NCI-H2171 treated with DMSO at 0.1 percent for 48 hours (cell line): ENCODE measurements around the gene POLR3K.
A peak's percentile ranks its signal among the peaks of the same experiment; 100 is the strongest.
"Not testable (repeated sequence)": the region's sequence is repeated elsewhere in the genome, so short reads cannot be mapped to it uniquely, and the experiment has no call there.

Experiments
- DNase-seq: peaks from one replicate; lab custom pipeline; 2025; lab: John Stamatoyannopoulos, UW

The POLR3K gene

DNA sequence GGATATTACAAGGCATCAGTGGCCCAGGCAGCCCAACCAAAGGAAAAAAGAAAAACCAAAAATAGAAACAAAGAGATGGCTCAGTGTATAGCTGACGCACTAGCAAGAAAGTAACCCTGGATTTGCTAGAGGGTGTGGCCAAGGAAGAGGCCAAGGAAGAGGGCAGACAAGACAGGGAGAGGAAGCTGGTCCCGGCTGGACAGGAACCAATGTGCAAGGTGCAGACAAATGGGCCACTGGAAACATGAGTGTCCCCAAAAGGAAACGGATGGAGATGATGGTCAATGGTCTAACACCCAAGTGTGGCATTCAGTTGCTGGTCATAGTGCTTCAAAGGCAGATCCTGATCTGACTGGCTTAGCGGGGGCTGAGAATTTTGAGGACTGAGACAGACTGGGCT, 10.7 kb downstream of the POLR3K start:
- no peak for DNase-seq

DNA sequence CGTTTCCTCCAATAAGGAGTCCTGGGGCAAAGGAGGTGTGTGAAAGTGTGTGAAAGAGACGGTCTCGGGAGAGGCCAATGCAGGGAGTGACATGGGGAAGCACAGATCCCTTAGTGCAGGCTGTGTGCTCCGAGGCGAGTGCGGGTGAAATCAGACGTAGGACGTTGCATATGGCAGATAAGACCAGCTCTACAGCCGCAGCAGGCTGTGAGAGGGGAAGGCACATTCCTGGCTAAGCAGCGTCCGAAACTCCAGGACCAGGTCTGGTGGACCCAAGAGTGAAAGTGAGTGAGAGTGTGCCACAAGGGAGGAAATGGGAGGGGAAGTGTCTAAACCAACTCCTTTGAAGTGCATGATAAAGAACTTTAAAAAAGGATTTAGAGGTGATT, 11.3 kb downstream of the POLR3K start:
- no peak for DNase-seq

DNA sequence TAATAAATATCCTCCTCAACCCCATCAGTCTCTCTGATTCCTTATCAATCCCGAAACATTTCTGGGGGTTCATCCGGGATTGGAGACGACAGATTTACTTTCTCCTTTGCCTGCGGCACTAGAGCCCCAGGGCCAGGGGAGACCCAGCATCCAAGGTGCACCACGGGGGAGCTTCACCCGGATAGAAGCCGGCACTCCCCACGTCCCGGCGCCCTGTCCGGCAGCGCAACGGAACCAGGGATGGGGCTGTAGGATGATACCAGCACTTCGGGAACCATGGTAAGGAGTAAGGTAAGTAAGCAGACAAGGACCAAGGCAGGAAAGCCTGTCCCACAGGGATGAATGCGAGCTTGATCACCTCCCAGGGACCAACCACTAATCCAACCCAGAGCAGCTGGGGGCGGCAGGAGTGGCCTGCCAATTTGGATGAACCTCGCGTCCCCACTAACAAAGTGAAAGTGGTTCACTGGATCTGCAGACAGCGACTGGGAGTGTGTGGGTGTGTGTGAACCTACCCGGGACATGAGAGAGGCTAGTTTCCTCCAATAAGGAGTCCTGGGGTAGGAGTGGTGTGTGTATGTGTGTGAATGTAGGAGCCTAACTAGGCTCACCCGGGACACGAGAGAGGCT, 11.9 kb downstream of the POLR3K start:
- DNase-seq, result no peak

DNA sequence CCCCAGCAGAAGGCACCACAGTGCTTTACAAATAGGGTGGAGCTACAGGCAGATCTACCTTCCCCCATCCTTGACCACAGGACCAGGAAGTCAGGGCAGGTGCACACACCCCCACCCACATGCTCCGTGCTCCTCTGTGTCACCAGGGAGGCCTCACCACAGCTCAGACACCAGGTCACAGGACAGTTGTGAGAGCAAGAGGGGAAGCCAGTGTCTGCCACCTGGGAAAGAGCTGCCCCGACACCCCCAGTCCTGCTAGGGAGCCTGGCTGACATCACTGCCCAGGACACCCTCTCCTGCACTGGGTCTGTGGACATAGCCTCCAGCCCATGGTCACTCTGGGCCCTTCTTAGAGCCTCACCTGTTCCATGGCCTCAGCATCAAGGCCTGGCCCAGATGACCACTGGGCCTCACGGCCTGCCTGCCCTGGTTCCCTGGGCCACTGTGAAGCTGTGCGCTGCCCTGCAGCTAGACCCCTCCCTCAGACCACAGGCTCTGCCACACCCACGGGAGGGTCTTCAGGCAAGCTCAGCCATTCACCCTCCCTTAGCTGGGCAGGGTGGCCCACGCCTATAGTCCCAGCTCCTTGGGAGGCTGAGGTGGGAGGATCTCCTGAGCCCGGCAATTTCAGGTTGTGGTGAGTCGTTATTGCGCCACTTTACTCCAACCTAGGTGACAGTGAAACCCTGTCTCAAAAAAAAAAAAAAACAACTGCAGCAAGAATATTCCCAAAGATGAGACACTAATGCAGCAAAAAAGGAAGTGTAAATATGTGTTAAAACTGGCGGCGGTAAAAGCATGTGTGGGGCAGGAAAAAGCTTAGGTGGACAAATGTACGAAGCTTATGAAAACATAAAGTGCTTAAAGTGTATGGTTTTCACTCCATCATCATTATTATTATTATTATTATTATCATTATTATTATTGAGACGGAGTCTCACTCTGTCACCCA, 14.2 kb downstream of the POLR3K start:
- DNase-seq, result no peak

DNA sequence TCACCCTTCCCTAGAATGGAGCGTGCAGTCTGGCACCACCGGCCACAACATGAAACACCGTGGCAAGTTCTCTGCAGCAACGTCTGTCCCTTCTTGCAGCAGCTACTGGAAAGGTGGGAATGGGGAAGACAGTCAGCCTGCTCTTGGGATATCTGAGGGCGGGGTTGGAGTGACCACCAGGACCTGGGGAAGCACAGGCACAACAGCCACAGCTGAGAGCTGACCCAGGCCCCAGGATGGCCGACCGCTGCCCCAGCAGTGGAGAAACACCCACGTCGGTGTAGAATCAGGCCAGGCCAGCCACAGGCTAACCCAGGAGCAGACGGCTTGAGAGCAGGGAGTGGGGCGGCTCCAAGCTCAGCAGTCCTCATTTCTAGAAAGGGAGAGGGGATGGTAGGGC, 15.2 kb downstream of the POLR3K start:
- not testable (repeated sequence) for DNase-seq

DNA sequence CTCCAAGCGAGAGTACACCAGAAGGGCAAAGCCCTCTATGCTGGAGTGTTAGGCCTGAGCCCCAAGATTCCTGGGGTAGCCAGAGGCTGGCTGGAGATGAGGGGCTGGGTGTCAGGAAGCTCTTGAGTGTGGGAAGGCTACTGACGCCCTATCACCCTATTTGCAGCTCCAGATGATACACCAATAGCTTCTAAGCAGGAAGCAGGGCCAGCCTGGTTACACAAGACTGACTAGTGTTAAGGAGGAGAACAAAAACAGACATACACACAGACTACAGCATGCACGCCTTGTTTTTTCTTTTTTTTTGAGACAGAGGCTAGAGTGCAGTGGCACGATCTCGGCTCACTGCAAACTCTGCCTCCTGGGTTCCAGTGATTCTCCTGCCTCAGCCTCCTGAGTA, 15.9 kb downstream of the POLR3K start:
- DNase-seq, result no peak

DNA sequence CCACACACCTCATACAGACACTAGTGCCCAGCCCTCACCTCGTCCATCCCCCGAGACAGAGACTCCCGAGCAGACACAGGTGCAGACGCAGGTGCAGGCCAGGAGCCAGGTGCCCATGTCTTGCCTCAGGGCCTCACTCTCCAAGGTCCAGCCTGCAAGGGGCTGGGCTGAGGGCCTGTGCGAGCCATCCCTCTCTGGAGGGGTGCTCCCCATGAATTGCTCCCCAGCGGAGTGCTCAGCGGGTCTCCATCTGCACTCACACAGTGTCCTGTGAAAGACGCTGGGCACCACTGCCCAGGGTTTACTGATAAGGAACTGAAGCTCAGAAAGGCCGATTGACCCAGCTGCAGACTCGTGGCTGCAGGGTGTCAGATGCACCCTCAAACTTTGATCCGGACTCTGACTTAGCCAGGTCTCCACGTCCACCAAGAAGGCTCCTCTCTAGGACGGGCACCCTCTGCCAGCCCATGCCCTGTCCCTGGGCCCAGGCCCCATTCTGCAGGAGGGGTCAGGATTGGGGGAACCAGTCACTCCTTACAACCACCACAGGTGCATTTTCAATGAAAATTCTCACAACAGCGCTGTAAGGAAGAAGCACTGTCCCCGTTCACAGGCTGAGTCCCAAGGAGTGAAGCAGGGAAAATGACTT, 16.9 kb downstream of the POLR3K start:
- no peak for DNase-seq

DNA sequence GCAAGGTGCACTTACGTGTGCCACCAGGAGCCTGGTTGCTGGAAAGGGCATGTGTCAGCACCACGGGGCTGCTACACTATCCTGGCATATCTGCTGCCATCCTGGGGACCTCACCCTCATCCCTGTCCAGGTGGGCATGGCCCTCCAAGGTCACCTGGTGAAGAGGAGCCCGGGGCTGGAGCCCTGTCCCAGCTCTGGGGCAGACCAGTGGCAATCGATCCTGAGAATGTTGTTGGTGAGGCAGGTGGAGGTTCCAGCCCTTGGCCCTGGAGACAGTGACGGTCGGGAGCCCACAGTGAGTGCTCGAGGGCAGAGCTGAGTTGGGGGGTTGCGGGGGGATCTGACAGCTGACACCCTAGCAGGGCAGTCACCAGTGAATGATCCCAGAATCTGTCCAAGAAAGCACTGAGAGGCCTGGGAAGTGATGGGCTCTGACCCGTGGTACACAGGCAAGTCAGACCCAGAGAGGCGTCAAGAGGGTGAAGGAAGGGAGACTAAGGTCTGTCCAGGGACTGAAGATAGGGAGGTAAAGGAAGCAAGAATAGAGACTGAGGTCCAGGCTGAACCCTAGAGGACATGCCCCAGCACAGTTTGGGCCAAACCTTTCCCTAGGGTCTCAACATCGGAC, 17.6 kb downstream of the POLR3K start:
- no peak for DNase-seq

DNA sequence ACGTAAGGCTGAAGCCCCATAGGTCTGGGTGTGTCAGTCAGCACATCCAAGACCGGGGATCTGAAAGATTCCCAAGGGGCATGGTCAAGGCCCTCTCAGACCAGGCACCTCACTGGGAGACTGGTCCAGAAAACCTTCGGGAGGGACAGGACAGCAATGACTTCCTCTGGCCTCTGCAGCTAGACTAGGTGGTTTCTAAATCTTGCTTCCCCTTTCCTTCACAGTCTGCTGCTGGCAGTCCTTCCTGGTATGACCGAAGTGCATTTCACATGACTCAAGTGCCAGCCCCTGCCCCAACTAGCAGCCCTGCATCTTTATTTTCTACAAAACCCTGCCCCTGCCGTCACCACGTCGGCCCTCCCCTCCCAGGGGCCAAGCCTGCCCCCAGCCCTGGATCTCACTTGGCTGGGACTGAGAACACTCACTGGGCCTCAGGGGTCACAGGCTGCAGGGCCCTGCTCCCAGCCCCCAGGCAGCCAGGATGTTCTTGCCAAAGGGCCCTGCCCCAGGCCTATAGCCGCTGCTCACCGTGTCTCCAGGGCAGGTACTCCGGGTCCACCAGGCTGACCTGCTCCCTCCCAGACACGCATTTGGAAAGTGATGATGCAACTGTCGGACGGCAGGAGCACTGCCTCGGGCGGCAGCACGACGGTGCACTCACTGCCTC, 18.3 kb downstream of the POLR3K start:
- DNase-seq, result no peak

DNA sequence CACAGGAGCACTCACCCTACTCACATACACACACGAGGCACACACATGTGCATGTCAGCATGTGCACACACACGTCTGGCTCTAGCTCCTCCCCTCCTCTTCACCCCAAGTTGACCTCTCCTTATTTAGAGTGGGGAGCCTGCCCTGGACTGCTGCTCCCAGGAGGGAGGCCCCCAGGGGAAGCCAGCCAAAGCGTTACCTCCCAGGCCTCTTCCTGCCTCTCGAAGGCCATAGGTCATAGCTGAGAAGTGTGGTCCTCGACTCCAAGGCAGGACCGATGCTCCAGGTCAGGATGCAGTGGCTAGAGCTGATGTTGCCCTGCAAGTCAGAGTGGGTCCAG, 18.8 kb downstream of the POLR3K start:
- DNase-seq, result no peak

DNA sequence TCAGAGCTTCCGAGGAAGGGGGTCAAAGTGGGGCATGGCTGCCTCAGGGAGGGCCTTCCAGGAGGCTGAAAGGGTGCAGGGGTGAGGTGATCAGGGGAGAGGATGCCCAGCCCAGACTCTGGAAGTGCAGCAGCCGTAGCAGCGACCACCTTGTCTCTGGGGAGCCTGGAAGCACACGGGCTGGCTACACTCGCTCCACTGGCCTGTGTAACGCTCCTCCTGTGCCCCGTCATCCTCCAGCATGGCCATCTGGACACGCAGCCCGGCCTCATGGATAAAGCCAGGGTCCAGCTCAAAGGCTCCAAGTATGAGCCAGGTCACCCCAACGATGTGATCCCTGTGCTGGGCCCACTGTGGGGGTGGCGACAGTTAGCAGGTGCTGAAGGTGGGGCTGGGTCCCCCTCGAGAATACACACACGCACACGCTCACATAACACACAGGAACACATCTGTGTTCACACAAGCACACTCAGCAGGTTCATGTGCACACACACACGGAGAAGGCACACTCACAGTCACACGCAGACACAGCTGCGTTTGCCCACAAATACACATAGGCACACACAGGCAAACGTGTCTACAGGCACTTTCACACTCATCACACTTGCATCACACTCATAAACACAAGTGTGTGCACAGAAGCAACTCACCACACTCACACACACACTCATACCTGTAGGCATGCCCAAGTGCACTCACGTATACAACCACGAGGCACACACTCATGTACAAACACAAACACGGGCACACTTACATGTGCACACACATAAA, 19.3 kb downstream of the POLR3K start:
- no peak for DNase-seq

DNA sequence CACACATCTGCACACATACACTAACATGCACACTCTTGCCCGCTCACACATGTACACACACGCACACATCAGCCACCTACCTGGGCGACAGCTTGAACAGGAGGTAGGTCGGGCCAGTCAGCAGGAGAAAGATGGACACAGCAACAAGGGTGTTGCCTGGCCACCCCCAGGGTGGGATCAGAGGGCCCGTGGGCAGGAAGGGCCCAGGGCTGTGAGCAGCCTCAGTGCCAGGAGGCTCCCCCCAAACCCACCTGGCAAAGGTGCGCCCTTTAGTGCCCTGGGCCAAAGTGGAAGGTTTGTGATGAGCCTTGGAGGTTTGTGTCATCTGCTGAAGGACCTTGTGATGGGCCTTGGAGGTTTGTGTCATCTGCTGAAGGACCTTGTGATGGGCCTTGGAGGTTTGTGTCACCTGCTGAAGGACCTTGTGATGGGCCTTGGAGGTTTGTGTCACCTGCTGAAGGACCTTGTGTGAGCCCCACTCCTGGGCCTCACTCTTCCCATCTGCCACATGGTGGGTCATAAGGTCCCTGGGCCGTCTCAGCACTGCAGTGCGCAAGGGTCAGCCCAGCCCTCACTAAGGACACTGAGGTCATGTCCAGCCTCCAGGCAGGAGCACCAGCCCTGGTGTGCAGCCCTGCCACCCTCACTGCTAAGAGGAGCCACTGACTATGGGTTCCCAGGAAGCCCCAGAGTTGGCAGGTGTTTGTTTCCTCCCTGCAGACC, 20.1 kb downstream of the POLR3K start:
- not testable (repeated sequence) for DNase-seq

DNA sequence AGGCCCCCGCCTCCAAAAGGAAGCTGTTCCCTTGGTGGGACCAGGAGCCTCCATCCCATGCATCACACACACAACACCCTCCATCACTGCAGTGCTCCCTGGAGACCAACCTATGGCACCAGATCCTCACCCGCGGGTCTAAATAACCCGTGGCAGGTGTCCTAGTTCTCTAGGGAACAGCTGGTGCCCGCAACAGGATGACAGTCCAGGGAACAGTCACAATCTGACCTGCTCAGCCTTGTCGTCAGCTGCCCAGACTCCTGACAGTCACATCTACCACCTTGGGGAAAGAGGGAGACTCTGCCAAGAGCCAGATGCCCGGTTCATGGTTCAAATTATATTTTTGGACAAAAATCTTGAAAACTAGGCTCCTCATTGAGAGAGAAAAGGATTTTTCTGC, 22.8 kb downstream of the POLR3K start:
- not testable (repeated sequence) for DNase-seq

DNA sequence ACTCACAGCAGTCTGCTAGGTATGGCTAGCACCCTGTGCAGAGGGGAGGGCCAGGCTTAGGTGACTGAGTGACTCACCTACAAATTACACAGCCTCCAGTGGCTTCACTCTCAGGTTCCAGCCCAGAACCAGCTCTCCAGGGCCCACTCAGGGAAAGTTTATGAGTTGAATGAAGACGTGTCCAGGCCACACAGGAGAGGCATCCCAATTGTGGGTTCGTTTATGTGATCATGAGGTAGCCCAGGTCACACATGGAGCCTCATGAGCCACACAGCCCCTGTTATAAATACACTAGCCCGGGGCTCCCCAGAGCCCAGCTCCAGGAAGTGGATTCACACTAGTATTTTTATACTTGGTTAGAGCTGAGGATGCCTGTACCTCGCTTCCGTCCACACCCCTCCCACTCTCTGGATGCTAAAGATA, 27.5 kb downstream of the POLR3K start:
- not testable (repeated sequence) for DNase-seq

DNA sequence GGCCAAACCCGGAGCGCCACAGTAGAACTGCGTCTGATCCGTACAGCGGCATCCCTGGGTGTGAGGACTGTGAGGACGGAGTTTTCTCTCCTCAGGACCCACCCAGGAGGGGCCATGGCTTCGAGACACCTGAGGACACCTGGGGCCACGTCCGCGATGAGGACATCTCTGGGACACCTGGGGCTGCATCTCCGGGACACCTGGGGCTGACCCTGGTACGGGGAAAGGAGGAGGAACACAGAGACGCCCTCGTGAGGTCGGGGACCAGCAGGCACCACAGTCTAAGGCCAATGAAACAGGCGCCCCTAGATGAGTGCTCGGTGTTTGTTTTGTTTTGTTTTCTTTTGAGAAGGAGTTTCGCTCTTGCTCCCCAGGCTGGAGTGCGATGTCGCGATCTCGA, 29.3 kb downstream of the POLR3K start:
- not testable (repeated sequence) for DNase-seq

DNA sequence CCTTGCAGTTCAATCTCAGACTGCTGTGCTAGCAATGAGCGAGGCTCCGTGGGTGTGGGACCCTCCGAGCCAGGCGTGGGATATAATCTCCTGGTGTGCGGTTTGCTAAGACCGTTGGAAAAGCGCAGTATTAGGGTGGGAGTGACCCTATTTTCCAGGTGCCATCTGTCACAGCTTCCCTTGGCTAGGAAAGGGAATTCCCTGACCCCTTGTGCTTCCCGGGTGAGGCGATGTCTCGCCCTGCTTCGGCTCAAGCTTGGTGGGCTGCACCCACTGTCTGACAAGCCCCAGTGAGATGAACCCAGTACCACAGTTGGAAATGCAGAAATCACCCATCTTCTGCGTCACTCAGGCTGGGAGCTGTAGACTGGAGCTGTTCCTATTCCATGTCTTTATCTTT, 32.5 kb downstream of the POLR3K start:
- not testable (repeated sequence) for DNase-seq

DNA sequence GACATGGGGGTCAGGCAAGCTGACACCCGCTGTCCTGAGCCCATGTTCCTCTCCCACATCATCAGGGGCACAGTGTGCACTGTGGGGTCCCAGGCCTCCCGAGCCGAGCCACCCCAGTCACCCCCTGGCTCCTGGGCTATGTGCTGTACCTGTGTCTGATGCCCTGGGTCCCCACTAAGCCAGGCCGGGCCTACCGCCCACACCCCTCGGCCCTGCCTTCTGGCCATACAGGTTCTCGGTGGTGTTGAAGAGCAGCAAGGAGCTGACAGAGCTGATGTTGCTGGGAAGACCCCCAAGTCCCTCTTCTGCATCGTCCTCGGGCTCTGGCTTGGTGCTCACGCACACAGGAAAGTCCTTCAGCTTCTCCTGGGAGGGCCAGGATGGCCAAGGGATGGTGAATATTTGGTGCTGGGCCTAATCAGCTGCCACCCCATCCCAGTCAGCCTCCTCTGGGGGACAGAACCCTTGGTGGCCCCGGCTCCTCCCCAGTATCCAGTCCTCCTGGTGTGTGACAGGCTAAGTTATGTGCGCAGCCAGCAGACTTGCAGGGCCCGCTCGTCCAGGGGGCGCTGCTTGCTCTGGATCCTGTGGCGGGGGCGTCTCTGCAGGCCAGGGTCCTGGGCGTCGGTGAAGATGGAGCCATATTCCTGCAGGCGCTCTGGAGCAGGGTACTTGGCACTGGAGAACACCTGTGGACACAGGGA, 36.2 kb downstream of the POLR3K start:
- DNase-seq, result not testable (repeated sequence)

DNA sequence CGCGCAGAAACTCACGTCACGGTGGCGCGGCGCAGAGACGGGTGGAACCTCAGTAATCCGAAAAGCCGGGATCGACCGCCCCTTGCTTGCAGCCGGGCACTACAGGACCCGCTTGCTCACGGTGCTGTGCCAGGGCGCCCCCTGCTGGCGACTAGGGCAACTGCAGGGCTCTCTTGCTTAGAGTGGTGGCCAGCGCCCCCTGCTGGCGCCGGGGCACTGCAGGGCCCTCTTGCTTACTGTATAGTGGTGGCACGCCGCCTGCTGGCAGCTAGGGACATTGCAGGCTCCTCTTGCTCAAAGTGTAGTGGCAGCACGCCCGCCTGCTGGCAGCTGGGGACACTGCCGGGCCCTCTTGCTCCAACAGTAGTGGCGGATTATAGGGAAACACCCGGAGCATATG, 42.6 kb downstream of the POLR3K start:
- peak; percentile 94 for DNase-seq

DNA sequence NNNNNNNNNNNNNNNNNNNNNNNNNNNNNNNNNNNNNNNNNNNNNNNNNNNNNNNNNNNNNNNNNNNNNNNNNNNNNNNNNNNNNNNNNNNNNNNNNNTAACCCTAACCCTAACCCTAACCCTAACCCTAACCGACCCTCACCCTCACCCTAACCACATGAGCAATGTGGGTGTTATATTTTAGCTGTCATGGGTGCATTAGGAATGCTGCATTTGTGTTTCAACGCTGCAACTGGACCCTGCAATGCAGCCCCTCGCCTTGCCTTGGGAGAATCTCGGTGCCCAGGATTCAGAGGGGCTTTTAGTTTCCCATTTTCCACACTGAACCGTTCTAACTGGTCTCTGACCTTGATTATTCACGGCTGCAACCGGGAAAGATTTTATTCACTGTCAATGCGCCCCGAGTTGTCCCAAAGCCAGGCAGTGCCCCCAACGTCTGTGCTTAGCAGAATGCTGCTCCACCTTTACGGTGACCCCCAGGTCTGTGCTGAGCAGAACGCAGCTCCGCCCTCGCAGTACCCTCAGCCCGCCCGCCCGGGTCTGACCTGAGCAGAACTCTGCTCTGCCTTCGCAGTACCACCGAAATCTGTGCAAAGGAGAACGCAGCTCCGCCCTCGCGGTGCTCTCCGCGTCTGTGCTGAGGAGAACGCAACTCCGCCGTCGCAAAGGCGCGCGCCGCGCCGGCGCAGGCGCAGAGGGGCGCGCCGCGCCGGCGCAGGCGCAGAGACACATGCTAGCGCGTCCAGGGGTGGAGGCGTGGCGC, 43.3 kb downstream of the POLR3K start:
- DNase-seq, result peak; percentile 36
